IMR-90 (cell line): ENCODE measurements around the gene S1PR4. TPM values are rescaled to one million over a fixed set of nuclear protein-coding genes. Genes with fewer than 3 reads are reported as not detected.

Source experiments
- ATAC-seq: fragments of 200-7000 bp; cut with Tn5 transposase; 2 replicates; pipeline ENCODE4 v1.9.1; 2020; ENCODE audit warnings: low read depth, mild to moderate bottlenecking, moderate library complexity
- BruUV-seq: library from RNA; stranded (reverse); fragments of 400-500 nt; replicated peaks from 2 replicates; lab custom pipeline; 2021; lab: Mats Ljungman, UMichigan
- CTCF ChIA-PET: fragments of 300-600 bp; formaldehyde crosslinking; extraction: SDS; loops from one replicate; lab custom pipeline; 2021; ENCODE audit warnings: antibody characterized with exemption; lab: Yijun Ruan, JAX
- POLR2A ChIA-PET: fragments of 300-600 bp; sonication (Branson Sonifier 250); formaldehyde crosslinking; loops from one replicate; lab custom pipeline; 2022; ENCODE audit warnings: antibody characterized with exemption; ENCODE audit not compliant: unreplicated experiment; lab: Charles Lee
- DNase-seq: peaks from one replicate; pipeline ENCODE4 v3.0.0; 2013
- H2AFZ ChIP-seq: replicated peaks from 2 replicates; pipeline ENCODE3; 2013; ENCODE audit warnings: low read length, mild to moderate bottlenecking; ENCODE audit not compliant: poor library complexity
- H2AK5ac ChIP-seq: 2 replicates; pipeline ENCODE4 v1.6.1; 2013; ENCODE audit warnings: low read depth, low read length, inconsistent platforms
- H2AK9ac ChIP-seq: replicated peaks from 2 replicates; pipeline ENCODE3; 2013; ENCODE audit warnings: mild to moderate bottlenecking, low read depth, low read length, moderate library complexity; ENCODE audit not compliant: poor library complexity
- H2BK120ac ChIP-seq: 2 replicates; pipeline ENCODE4 v1.6.1; 2013; ENCODE audit warnings: low read depth, low read length, inconsistent platforms
- H2BK15ac ChIP-seq: 3 replicates; pipeline ENCODE4 v1.6.1; 2013; ENCODE audit warnings: low read depth, low read length, inconsistent platforms
- H2BK20ac ChIP-seq: 2 replicates; pipeline ENCODE4 v1.6.1; 2013; ENCODE audit warnings: low read depth, mild to moderate bottlenecking, inconsistent platforms, low read length, moderate library complexity
- H2BK5ac ChIP-seq: 2 replicates; pipeline ENCODE4 v1.6.1; 2013; ENCODE audit warnings: mild to moderate bottlenecking, low read depth, low read length, inconsistent platforms; ENCODE audit not compliant: poor library complexity, severe bottlenecking
- H3K14ac ChIP-seq: replicated peaks from 2 replicates; pipeline ENCODE4 v1.6.1; 2013; ENCODE audit warnings: low read depth, low read length, inconsistent platforms
- H3K18ac ChIP-seq: 2 replicates; pipeline ENCODE4 v1.6.1; 2013; ENCODE audit warnings: low read depth, low read length, control low read depth
- H3K23ac ChIP-seq: 2 replicates; pipeline ENCODE4 v1.6.1; 2013; ENCODE audit warnings: low read depth, low read length, inconsistent platforms
- H3K27ac ChIP-seq: 2 replicates; pipeline ENCODE4 v1.5.1; 2013; ENCODE audit warnings: mild to moderate bottlenecking, control low read depth, low read length; ENCODE audit not compliant: insufficient read depth
- H3K27me3 ChIP-seq: 2 replicates; pipeline ENCODE4 v1.6.1; 2013; ENCODE audit warnings: low read length; ENCODE audit not compliant: control insufficient read depth, insufficient read depth
- H3K36me3 ChIP-seq: 2 replicates; pipeline ENCODE4 v1.6.1; 2013; ENCODE audit warnings: low read length, mixed read lengths; ENCODE audit not compliant: control insufficient read depth, insufficient read depth
- H3K4ac ChIP-seq: 2 replicates; pipeline ENCODE4 v1.6.1; 2013; ENCODE audit warnings: low read depth, low read length, inconsistent platforms
- H3K4me1 ChIP-seq: 2 replicates; pipeline ENCODE4 v1.6.1; 2013; ENCODE audit warnings: low read length, mixed read lengths; ENCODE audit not compliant: control insufficient read depth, insufficient read depth
- H3K4me2 ChIP-seq: 2 replicates; pipeline ENCODE4 v1.6.1; 2013; ENCODE audit warnings: low read depth, mild to moderate bottlenecking, control low read depth, low read length, moderate library complexity
- H3K4me3 ChIP-seq: 2 replicates; pipeline ENCODE4 v1.5.1; 2013; ENCODE audit warnings: low read depth, mild to moderate bottlenecking, control low read depth, low read length, moderate library complexity; ENCODE audit not compliant: insufficient read depth
- H3K56ac ChIP-seq: 2 replicates; pipeline ENCODE4 v1.6.1; 2013; ENCODE audit warnings: low read length, inconsistent platforms; ENCODE audit not compliant: insufficient read depth; ENCODE audit errors: extremely low read depth
- H3K79me1 ChIP-seq, 2 experiments: 2 replicates each; pipeline ENCODE4 v1.6.1; 2013; ENCODE audit warnings: low read length in 2 of 2, inconsistent platforms in 1 of 2, low read depth in 1 of 2
- H3K9ac ChIP-seq: 2 replicates; pipeline ENCODE4 v1.6.1; 2013; ENCODE audit warnings: low read depth, low read length, control low read depth
- H3K9me1 ChIP-seq: 2 replicates; pipeline ENCODE4 v1.6.1; 2013; ENCODE audit warnings: low read length, inconsistent platforms; ENCODE audit not compliant: insufficient read depth
- H3K9me3 ChIP-seq: 2 replicates; pipeline ENCODE4 v1.6.1; 2013; ENCODE audit warnings: low read length; ENCODE audit not compliant: control insufficient read depth, insufficient read depth
- H4K20me1 ChIP-seq: 2 replicates; pipeline ENCODE4 v1.6.1; 2013; ENCODE audit warnings: low read length, inconsistent platforms; ENCODE audit not compliant: insufficient read depth
- H4K5ac ChIP-seq: 2 replicates; pipeline ENCODE4 v1.6.1; 2013; ENCODE audit warnings: mild to moderate bottlenecking, low read depth, low read length, control low read depth
- H4K8ac ChIP-seq, 2 experiments: 2 replicates each; pipeline ENCODE4 v1.6.1; 2013; ENCODE audit warnings: low read depth in 2 of 2, low read length in 2 of 2, control low read depth in 1 of 2, inconsistent platforms in 1 of 2
- H4K91ac ChIP-seq: 2 replicates; pipeline ENCODE4 v1.6.1; 2013; ENCODE audit warnings: low read depth, low read length, inconsistent platforms; ENCODE audit not compliant: insufficient read depth
- BHLHE40 ChIP-seq: fragments of 150-350 bp; IDR thresholded peaks from 2 replicates; pipeline ENCODE4 v1.6.1; 2016; ENCODE audit warnings: mild to moderate bottlenecking, low read depth, low read length
- CEBPB ChIP-seq: IDR thresholded peaks from 2 replicates; pipeline ENCODE4 v1.6.1; 2012; ENCODE audit warnings: low read depth, low read length, improper control_type of control experiment
- CHD1 ChIP-seq: IDR thresholded peaks from 2 replicates; pipeline ENCODE4 v1.6.1; 2012; ENCODE audit warnings: low read depth, low read length, improper control_type of control experiment
- FOS ChIP-seq: fragments of 150-350 bp; IDR thresholded peaks from 2 replicates; pipeline ENCODE4 v1.6.1; 2016; ENCODE audit warnings: low read depth, low read length
- MAFK ChIP-seq: IDR thresholded peaks from 2 replicates; pipeline ENCODE4 v1.6.1; 2012; ENCODE audit warnings: low read depth, low read length, improper control_type of control experiment
- MAZ ChIP-seq: IDR thresholded peaks from 2 replicates; pipeline ENCODE4 v1.6.1; 2012; ENCODE audit warnings: low read depth, mild to moderate bottlenecking, low read length, improper control_type of control experiment, moderate library complexity, borderline replicate concordance
- MXI1 ChIP-seq: IDR thresholded peaks from 2 replicates; pipeline ENCODE4 v1.6.1; 2012; ENCODE audit warnings: low read depth, mild to moderate bottlenecking, low read length, moderate library complexity, borderline replicate concordance
- NFE2L2 ChIP-seq: fragments of 150-350 bp; IDR thresholded peaks from 2 replicates; pipeline ENCODE4 v1.6.1; 2016; ENCODE audit warnings: low read depth, mild to moderate bottlenecking, low read length
- POLR2A ChIP-seq: IDR thresholded peaks from 2 replicates; pipeline ENCODE4 v1.6.1; 2012; ENCODE audit warnings: mild to moderate bottlenecking, low read depth, low read length
- RAD21 ChIP-seq: IDR thresholded peaks from 2 replicates; pipeline ENCODE4 v1.6.1; 2012; ENCODE audit warnings: low read length, improper control_type of control experiment
- RCOR1 ChIP-seq: IDR thresholded peaks from 2 replicates; pipeline ENCODE4 v1.6.1; 2012; ENCODE audit warnings: mild to moderate bottlenecking, low read length, improper control_type of control experiment; ENCODE audit not compliant: insufficient replicate concordance
- RFX5 ChIP-seq: IDR thresholded peaks from 2 replicates; pipeline ENCODE4 v1.8.0; 2012; ENCODE audit warnings: low read depth, mild to moderate bottlenecking, low read length, moderate library complexity
- SMC3 ChIP-seq: fragments of 150-350 bp; IDR thresholded peaks from 2 replicates; pipeline ENCODE4 v1.6.1; 2016; ENCODE audit warnings: low read depth, mild to moderate bottlenecking, antibody characterized with exemption, low read length, moderate library complexity
- WGBS, 2 experiments: methylation state at CpG; one replicate each; pipeline versions ENCODE4 v1.1.5 to v1.1.7; 2013; ENCODE audit warnings: missing lambda C conversion rate in 2 of 2; ENCODE audit not compliant: insufficient read length in 1 of 2; ENCODE audit errors: extremely low coverage in 2 of 2; 5-methylcytosine and 5-hydroxymethylcytosine counted together
- dilution Hi-C: fragments of 300-500 bp; cut with HindIII; formaldehyde crosslinking; loops from one replicate; pipeline ENCODE4 v1.14.3; 2018; ENCODE audit warnings: low sequenced_read_pairs; ENCODE audit not compliant: unreplicated experiment
- in situ Hi-C: fragments of 300-500 bp; cut with MboI; formaldehyde crosslinking; loops from 3 replicates; pipeline ENCODE4 v1.14.3; 2019; ENCODE audit warnings: low sequenced_read_pairs, inconsistent platforms, mixed read lengths
- intact Hi-C: fragments of 100-400 bp; cut with micrococcal nuclease; formaldehyde crosslinking; loops from 2 replicates; pipeline ENCODE4 v1.10.0; 2022
- polyA plus RNA-seq, 3 experiments: library from polyadenylated mRNA; depleted of rRNA; stranded (reverse); fragments of >200 nt; gene quantifications; 2 replicates each; pipeline ENCODE4 v1.2.3, GENCODE V29; 2012; ENCODE audit warnings: low replicate concordance in 1 of 3
- total RNA-seq: library from RNA; depleted of rRNA; stranded (reverse); fragments of >200 nt; gene quantifications from 2 replicates; pipeline ENCODE4 v1.2.3, GENCODE V29; 2012
- TF ChIP-seq, protein P1 (sequence below): conservative IDR thresholded peaks from 2 replicates; pipeline ENCODE4 v1.5.1; 2012; ENCODE audit warnings: mild to moderate bottlenecking, low read depth, low read length, improper control_type of control experiment
- TF ChIP-seq, protein P2 (sequence below): fragments of 150-350 bp; IDR thresholded peaks from 2 replicates; pipeline ENCODE4 v1.6.1; 2017; ENCODE audit warnings: mild to moderate bottlenecking, antibody characterized with exemption, low read length, low read depth
- TF ChIP-seq, protein P3 (sequence below): fragments of 150-350 bp; IDR thresholded peaks from 2 replicates; pipeline ENCODE4 v1.6.1; 2016; ENCODE audit warnings: low read depth, mild to moderate bottlenecking, low read length, moderate library complexity, borderline replicate concordance

S1PR4 gene
- total and polyA plus RNA-seq, 2 of the 4 experiments (the other 2 are of a cell fraction) = not detected

DNA sequence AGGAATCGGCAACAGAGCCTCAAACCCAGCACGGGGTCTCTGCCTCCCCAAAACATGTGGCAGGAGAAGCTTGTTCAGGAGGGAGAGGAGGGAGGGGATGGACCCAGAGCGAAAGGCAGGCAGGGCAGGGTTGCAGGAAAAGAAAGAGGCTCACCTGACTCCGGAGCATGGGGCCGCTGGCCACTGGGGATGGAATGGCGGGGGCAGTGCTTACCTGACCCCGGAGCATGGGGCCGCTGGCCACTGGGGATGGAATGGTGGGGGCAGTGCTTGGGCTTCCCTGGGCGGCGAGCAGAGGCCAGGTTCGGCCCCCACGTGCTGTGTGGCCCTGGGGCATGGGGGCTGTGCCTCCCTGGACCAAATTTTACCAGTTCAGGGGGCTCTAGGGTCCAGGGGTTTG lies 32.6 kb downstream of the S1PR4 start:
- intact Hi-C loops = no loop called here
- Histone ChIP-seq H3K27ac (no peak overlapping the region), H3K18ac (no peak overlapping the region), H3K9ac (no peak overlapping the region), H2AK5ac (no peak overlapping the region), H3K4me1 (no peaks in the 10 kb centered on the region), H2AK9ac (no peak overlapping the region), H3K23ac (no peak overlapping the region), H4K5ac (no peak overlapping the region), H4K20me1 (peaks cover 13% of the 10 kb centered on the region), H2BK120ac (no peak overlapping the region), H3K4me3 (no peak overlapping the region), H4K8ac (no peak overlapping the region), H3K4ac (no peak overlapping the region), H2BK5ac (no peak overlapping the region), H4K91ac (no peak overlapping the region), H2BK15ac (no peak overlapping the region), H3K9me3 (no peaks in the 10 kb centered on the region), H2AFZ (no peak overlapping the region), H3K27me3 (no peaks in the 10 kb centered on the region), H3K14ac (no peak overlapping the region), H2BK20ac (no peak overlapping the region), H3K4me2 (no peak overlapping the region), H3K9me1 (no peaks in the 10 kb centered on the region), H3K79me1 (no peaks in the 10 kb centered on the region), H3K36me3 (peaks cover 15% of the 10 kb centered on the region), H3K56ac (no peak overlapping the region)
- in situ Hi-C loops = no loop called here
- ChIA-PET POLR2A (no interaction called here), CTCF (no interaction called here)
- dilution Hi-C loops = no loop called here
- no peak for TF ChIP-seq SMC3
- TF ChIP-seq NFE2L2 = no peak
- TF ChIP-seq MAZ = no peak
- TF ChIP-seq RFX5 = no peak
- no peak for TF ChIP-seq RCOR1
- TF ChIP-seq, protein P1, sequence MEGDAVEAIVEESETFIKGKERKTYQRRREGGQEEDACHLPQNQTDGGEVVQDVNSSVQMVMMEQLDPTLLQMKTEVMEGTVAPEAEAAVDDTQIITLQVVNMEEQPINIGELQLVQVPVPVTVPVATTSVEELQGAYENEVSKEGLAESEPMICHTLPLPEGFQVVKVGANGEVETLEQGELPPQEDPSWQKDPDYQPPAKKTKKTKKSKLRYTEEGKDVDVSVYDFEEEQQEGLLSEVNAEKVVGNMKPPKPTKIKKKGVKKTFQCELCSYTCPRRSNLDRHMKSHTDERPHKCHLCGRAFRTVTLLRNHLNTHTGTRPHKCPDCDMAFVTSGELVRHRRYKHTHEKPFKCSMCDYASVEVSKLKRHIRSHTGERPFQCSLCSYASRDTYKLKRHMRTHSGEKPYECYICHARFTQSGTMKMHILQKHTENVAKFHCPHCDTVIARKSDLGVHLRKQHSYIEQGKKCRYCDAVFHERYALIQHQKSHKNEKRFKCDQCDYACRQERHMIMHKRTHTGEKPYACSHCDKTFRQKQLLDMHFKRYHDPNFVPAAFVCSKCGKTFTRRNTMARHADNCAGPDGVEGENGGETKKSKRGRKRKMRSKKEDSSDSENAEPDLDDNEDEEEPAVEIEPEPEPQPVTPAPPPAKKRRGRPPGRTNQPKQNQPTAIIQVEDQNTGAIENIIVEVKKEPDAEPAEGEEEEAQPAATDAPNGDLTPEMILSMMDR = no peak
- TF ChIP-seq CEBPB = no peak
- TF ChIP-seq MAFK = no peak
- no peak for TF ChIP-seq CHD1
- no peak for TF ChIP-seq FOS
- no peak for TF ChIP-seq BHLHE40
- TF ChIP-seq POLR2A = no peak
- no peak for TF ChIP-seq RAD21
- TF ChIP-seq, protein P2, sequence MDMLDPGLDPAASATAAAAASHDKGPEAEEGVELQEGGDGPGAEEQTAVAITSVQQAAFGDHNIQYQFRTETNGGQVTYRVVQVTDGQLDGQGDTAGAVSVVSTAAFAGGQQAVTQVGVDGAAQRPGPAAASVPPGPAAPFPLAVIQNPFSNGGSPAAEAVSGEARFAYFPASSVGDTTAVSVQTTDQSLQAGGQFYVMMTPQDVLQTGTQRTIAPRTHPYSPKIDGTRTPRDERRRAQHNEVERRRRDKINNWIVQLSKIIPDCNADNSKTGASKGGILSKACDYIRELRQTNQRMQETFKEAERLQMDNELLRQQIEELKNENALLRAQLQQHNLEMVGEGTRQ = no peak
- TF ChIP-seq, protein P3, sequence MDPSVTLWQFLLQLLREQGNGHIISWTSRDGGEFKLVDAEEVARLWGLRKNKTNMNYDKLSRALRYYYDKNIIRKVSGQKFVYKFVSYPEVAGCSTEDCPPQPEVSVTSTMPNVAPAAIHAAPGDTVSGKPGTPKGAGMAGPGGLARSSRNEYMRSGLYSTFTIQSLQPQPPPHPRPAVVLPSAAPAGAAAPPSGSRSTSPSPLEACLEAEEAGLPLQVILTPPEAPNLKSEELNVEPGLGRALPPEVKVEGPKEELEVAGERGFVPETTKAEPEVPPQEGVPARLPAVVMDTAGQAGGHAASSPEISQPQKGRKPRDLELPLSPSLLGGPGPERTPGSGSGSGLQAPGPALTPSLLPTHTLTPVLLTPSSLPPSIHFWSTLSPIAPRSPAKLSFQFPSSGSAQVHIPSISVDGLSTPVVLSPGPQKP = no peak
- no peak for TF ChIP-seq MXI1
- BruUV-seq = no TSS peak
- DNase-seq = no peak
- no peak for ATAC-seq
- no CpG with 5 or more reads among the region's 12 CpGs for WGBS, 2 experiments
